Immature natural killer cell (primary cell): ENCODE results near the gene CAPN9. TPM values are rescaled to one million over a fixed set of nuclear protein-coding genes. Genes with fewer than 3 reads are reported as not detected.
"Not testable (repeated sequence)": the region's sequence is repeated elsewhere in the genome, so short reads cannot be mapped to it uniquely, and the experiment has no call there.

Source experiments
- DNase-seq, 3 donors: peaks; one replicate each; pipeline ENCODE4 v3.0.0; 2022; ENCODE audit warnings: mixed read lengths in 1 of 3
- H3K27ac Mint-ChIP-seq, 6 donors: one replicate each; pipeline ENCODE4 v1.8.0; 2020; ENCODE audit warnings: mixed read lengths in 6 of 6, mild to moderate bottlenecking in 5 of 6, inconsistent platforms in 4 of 6, moderate library complexity in 3 of 6
- H3K27me3 Mint-ChIP-seq, 3 donors: one replicate each; pipeline ENCODE4 v1.8.0; 2020 to 2021; ENCODE audit warnings: low read depth in 3 of 3, mild to moderate bottlenecking in 3 of 3, mixed read lengths in 3 of 3, moderate library complexity in 3 of 3, inconsistent platforms in 1 of 3
- H3K36me3 Mint-ChIP-seq, 3 donors: one replicate each; pipeline ENCODE4 v1.8.0; 2020; ENCODE audit warnings: mixed read lengths in 3 of 3, inconsistent platforms in 2 of 3, mild to moderate bottlenecking in 2 of 3
- H3K4me1 Mint-ChIP-seq, 2 donors: one replicate each; pipeline ENCODE4 v1.8.0; 2020; ENCODE audit warnings: inconsistent platforms in 2 of 2, mild to moderate bottlenecking in 2 of 2, mixed read lengths in 2 of 2, moderate library complexity in 1 of 2
- H3K4me3 Mint-ChIP-seq, 5 donors: one replicate each; pipeline ENCODE4 v1.8.0; 2020; ENCODE audit warnings: mild to moderate bottlenecking in 5 of 5, mixed read lengths in 5 of 5, inconsistent platforms in 3 of 5, moderate library complexity in 3 of 5
- H3K9me3 Mint-ChIP-seq, 6 donors: one replicate each; pipeline ENCODE4 v1.8.0; 2020; ENCODE audit warnings: mild to moderate bottlenecking in 6 of 6, mixed read lengths in 6 of 6, inconsistent platforms in 4 of 6, moderate library complexity in 3 of 6
- polyA plus RNA-seq, 3 donors: library from polyadenylated mRNA; unstranded; fragments of 300-500 nt; fragmentation: Illumina TruSeq; gene quantifications; one replicate each; pipeline ENCODE4 v1.2.3, GENCODE V29; 2021

The CAPN9 gene
- polyA plus RNA-seq, 3 donors from 2014 or later: not detected

DNA sequence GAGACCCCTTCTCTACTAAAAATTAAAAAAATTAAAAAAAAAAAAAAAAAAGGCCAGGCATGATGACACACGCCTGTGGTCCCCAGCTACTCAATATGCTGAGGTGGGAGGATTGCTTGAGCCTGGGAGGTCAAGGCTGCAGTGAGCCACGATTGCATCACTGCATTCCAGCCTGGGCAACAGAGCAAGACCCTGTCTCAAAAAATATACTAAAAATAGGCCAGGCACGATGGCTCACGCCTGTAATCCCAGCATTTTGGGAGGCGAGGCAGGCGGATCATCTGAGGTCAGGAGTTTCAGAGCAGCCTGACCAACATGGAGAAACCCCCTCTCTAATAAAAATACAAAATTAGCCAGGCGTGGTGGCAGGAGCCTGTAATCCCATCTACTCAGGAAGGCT is 98.0 kb downstream of the CAPN9 start:
- not testable (repeated sequence) for H3K4me3 Mint-ChIP-seq, H3K27me3 Mint-ChIP-seq, H3K27ac Mint-ChIP-seq, H3K36me3 Mint-ChIP-seq, H3K9me3 Mint-ChIP-seq, H3K4me1 Mint-ChIP-seq, DNase-seq

DNA sequence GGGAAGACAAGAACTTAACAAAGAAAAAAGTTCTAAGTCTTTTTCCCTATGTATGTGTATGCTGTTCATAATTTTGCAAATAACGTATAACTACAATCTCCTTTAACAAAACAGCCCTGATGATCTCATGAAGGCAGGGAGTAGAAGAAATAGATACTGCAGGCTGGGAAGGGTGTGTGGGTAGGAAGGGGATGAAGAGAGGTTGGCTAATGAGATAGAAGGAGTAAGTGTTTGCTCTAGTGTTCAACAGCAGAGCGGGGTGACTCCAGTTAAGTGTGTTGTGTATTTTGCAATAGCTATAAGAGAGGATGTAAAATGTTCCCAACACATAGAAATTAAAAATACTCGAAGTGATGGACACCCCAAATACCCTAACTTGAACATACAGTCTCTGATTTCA is 101.0 kb downstream of the CAPN9 start:
- no peaks in the 10 kb centered on the region for H3K4me1 Mint-ChIP-seq
- no peak overlapping the region for H3K4me3 Mint-ChIP-seq
- peaks cover 0 to 3% (median 0%) of the 10 kb centered on the region in 3 donors for H3K36me3 Mint-ChIP-seq
- peaks cover 0 to 5% (median 2%) of the 10 kb centered on the region in 3 donors for H3K27me3 Mint-ChIP-seq
- no peaks in the 10 kb centered on the region for H3K9me3 Mint-ChIP-seq
- H3K27ac Mint-ChIP-seq: no peak overlapping the region
- DNase-seq: no peak

DNA sequence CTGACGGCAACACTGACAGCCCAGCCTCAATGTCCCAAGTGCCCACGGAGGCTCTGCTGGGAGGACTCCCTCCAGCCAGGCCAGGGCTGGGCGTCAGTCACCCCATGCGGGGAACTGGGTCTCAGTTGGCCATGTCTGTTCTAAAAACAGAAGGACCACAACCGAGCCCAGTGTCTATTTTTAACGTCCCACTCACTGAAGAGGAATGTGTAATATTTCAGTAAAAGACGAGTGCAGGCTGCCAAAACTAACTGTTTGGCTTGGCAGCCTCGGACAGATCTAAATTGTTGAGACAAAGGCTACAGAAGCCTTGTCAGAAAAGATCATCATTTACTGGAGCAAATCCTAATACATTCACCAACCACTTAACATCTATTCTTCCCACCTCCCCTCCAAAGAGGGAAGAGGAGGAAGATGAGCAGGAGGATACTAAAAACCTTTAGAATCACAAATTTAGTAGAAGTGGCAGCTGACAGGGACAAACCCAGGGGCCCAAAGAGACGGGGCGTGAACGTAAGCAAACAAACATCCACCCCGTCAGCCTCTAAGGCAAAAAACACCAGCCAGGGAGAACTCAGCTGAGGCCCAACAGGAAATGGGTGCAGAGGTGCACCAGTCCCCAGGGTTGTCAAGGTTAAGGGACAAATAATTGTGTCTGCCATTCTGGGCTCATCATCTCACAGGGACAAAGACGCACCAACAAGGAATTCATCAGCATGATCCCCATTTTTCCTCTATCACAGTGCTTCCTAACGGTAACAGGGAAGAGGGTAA is 102.5 kb downstream of the CAPN9 start:
- H3K27me3 Mint-ChIP-seq: peaks cover 0 to 5% (median 0%) of the 10 kb centered on the region in 3 donors
- H3K4me1 Mint-ChIP-seq: no peaks in the 10 kb centered on the region
- no peaks in the 10 kb centered on the region for H3K9me3 Mint-ChIP-seq

DNA sequence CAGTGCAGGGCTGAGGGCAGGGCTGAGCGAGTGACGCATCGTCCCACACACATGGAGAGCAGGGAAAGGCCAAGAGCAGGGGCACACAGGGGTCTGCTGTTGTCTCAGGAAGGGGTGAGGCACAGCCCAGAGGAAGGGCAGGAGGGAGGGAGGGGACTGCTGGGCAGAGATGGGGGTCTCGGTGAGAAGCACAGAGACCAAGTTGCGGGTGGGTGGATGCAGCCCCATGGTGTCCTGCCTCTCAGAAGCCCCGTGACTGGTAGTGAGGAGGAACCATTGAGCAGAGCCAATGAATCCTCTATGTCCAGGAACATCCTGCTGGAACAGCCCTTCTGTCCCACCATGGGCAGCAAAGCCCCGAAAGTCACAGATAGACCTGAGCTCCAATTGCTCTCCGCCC is 103.4 kb downstream of the CAPN9 start:
- H3K4me1 Mint-ChIP-seq: no peaks in the 10 kb centered on the region
- H3K27ac Mint-ChIP-seq: no peak overlapping the region
- peaks cover 0 to 3% (median 0%) of the 10 kb centered on the region in 3 donors for H3K36me3 Mint-ChIP-seq
- no peak overlapping the region for H3K4me3 Mint-ChIP-seq
- peaks cover 0 to 5% (median 0%) of the 10 kb centered on the region in 3 donors for H3K27me3 Mint-ChIP-seq
- no peak for DNase-seq
- no peaks in the 10 kb centered on the region for H3K9me3 Mint-ChIP-seq

More for the DNA sequence above, 102.5 kb downstream of the CAPN9 start:
- no peak overlapping the region for H3K4me3 Mint-ChIP-seq
- DNase-seq: no peak
- H3K36me3 Mint-ChIP-seq: peaks cover 0 to 3% (median 0%) of the 10 kb centered on the region in 3 donors
- H3K27ac Mint-ChIP-seq: no peak overlapping the region

DNA sequence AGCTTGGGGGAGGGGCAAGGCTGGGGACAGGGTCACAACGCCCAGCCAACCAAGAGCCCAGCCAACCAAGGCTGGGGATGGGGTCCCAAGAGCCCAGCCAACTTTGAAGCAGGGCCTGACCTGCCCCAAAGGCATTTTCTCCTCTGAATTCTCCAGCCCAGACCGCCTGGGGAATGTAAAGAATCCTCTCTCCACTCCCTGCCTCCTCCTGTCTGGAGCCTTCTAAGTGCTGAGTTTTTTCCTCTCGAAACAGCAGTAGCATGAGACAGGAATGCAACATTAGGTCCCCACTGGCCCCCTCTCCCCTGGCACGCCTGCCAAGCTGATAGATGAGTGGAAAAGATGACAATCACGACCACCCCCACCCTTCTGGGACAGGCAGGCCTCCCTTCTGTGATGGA is 104.1 kb downstream of the CAPN9 start:
- H3K4me1 Mint-ChIP-seq: no peaks in the 10 kb centered on the region
- no peak for DNase-seq
- no peak overlapping the region for H3K4me3 Mint-ChIP-seq
- no peak overlapping the region for H3K27ac Mint-ChIP-seq
- H3K36me3 Mint-ChIP-seq: peaks cover 0 to 3% (median 0%) of the 10 kb centered on the region in 3 donors
- no peaks in the 10 kb centered on the region for H3K9me3 Mint-ChIP-seq
- H3K27me3 Mint-ChIP-seq: peaks cover 0 to 5% (median 0%) of the 10 kb centered on the region in 3 donors

Other genes starting within 250 kb of the CAPN9 start
- gene COG2, start 104.9 kb upstream of the CAPN9 start, polyA plus RNA-seq: 10 to 100 TPM; 22.4 to 32.8 (median 28.1) TPM
- gene AGT, start 33.3 kb upstream of the CAPN9 start, polyA plus RNA-seq: not detected
- gene C1orf198, start 121.1 kb downstream of the CAPN9 start, polyA plus RNA-seq: 1 to 10 TPM; 2.6 to 4.9 (median 4.8) TPM
- 10 to 100 TPM; 11.5 to 23.5 (median 15.9) TPM for gene TTC13, start 231.5 kb downstream of the CAPN9 start, polyA plus RNA-seq
- 10 to 100 TPM; 19.6 to 28.5 (median 24.4) TPM for gene ARV1, start 231.7 kb downstream of the CAPN9 start, polyA plus RNA-seq